HepG2 (cell line): ENCODE measurements around the gene ASH1L. TPM values are rescaled to one million over a fixed set of nuclear protein-coding genes. Genes with fewer than 3 reads are reported as not detected.
A peak's percentile ranks its signal among the peaks of the same experiment; 100 is the strongest.

Source experiments
- ELF1 ChIP-seq: sonication (generic); formaldehyde crosslinking; IDR thresholded peaks from 2 replicates; pipeline ENCODE4 v1.4.0; 2020; ENCODE audit warnings: missing genetic modification reagents
- FLYWCH1 ChIP-seq: sonication (generic); formaldehyde crosslinking; IDR thresholded peaks from 2 replicates; pipeline ENCODE4 v1.8.1; 2023; ENCODE audit warnings: mild to moderate bottlenecking, missing genetic modification reagents
- FOXP4 ChIP-seq: sonication (generic); formaldehyde crosslinking; IDR thresholded peaks from 2 replicates; pipeline ENCODE4 v1.4.0; 2020; ENCODE audit warnings: missing genetic modification reagents
- FUBP1 ChIP-seq: sonication (generic); formaldehyde crosslinking; IDR thresholded peaks from 2 replicates; pipeline ENCODE4 v1.5.1; 2020; ENCODE audit warnings: missing genetic modification reagents, mild to moderate bottlenecking, borderline replicate concordance
- HMGXB3 ChIP-seq: sonication (generic); formaldehyde crosslinking; IDR thresholded peaks from 2 replicates; pipeline ENCODE4 v1.4.0; 2020; ENCODE audit warnings: missing genetic modification reagents, borderline replicate concordance
- ISX ChIP-seq: sonication (generic); formaldehyde crosslinking; conservative IDR thresholded peaks from 2 replicates; pipeline ENCODE4 v1.5.0; 2020; ENCODE audit warnings: missing genetic modification reagents
- MYPOP ChIP-seq: sonication (generic); formaldehyde crosslinking; IDR thresholded peaks from 2 replicates; pipeline ENCODE4 v1.8.1; 2023; ENCODE audit warnings: mild to moderate bottlenecking, moderate library complexity, missing genetic modification reagents
- SKI ChIP-seq: fragments of 450-650 bp; IDR thresholded peaks from one replicate; pipeline ENCODE4 v1.6.1; 2018; ENCODE audit warnings: mild to moderate bottlenecking; ENCODE audit not compliant: partially characterized antibody
- SP1 ChIP-seq, 2 experiments: fragments of 450-650 bp in 1 of 2; sonication (generic) in 1 of 2; formaldehyde crosslinking in 1 of 2; IDR thresholded peaks; 2 replicates each; pipeline versions ENCODE4 v1.4.0 to v1.6.1; 2016 to 2020; ENCODE audit warnings: missing genetic modification reagents in 1 of 2
- TCF7L2 ChIP-seq: IDR thresholded peaks from 2 replicates; pipeline ENCODE4 v1.6.1; 2011; ENCODE audit warnings: mild to moderate bottlenecking, low read depth, low read length, moderate library complexity
- XRCC5 ChIP-seq: fragments of 200-400 bp; formaldehyde crosslinking; optimal IDR thresholded peaks from 2 replicates; pipeline ENCODE3; 2017; ENCODE audit warnings: mild to moderate bottlenecking, low read length
- ZFP1 ChIP-seq: IDR thresholded peaks from 2 replicates; pipeline ENCODE4 v1.6.1; 2016
- ZFX ChIP-seq: sonication (generic); formaldehyde crosslinking; IDR thresholded peaks from 2 replicates; pipeline ENCODE4 v1.4.0; 2020; ENCODE audit warnings: mild to moderate bottlenecking, low read depth, missing genetic modification reagents, moderate library complexity
- ZNF496 ChIP-seq: sonication (generic); formaldehyde crosslinking; IDR thresholded peaks from 2 replicates; pipeline ENCODE4 v1.8.1; 2023; ENCODE audit warnings: mild to moderate bottlenecking, moderate library complexity, missing genetic modification reagents; ENCODE audit not compliant: insufficient replicate concordance
- ZNF747 ChIP-seq: sonication (generic); formaldehyde crosslinking; IDR thresholded peaks from 2 replicates; pipeline ENCODE4 v1.8.1; 2023; ENCODE audit warnings: missing genetic modification reagents, mild to moderate bottlenecking, borderline replicate concordance
- ZNF883 ChIP-seq: sonication (generic); formaldehyde crosslinking; IDR thresholded peaks from 2 replicates; pipeline ENCODE4 v1.5.1; 2020; ENCODE audit warnings: mild to moderate bottlenecking, missing genetic modification reagents; ENCODE audit errors: not compliant biosample characterization
- polyA plus RNA-seq, 8 experiments: library from polyadenylated mRNA; depleted of rRNA in 3 of 8; stranded (reverse) in 7 of 8; unstranded in 1 of 8; fragments of >200 nt; fragmentation: Illumina TruSeq in 4 of 8; extraction: Trizol in 4 of 8; gene quantifications; 2 replicates each; pipeline versions ENCODE4 v1.2.1 to v1.2.3, GENCODE V29; 2011 to 2016; ENCODE audit warnings: low read depth in 4 of 8, missing spikeins in 1 of 8, mixed read lengths in 1 of 8; ENCODE audit not compliant: insufficient read depth in 1 of 8
- total RNA-seq, 5 experiments: library from RNA; depleted of rRNA; stranded (reverse); fragments of >200 nt; fragmentation: Illumina TruSeq; extraction: Trizol; gene quantifications; 2 replicates each; pipeline ENCODE4 v1.2.3, GENCODE V29; 2016; ENCODE audit warnings: low read depth in 1 of 5
- TF ChIP-seq, protein P1 (sequence below): sonication (generic); formaldehyde crosslinking; IDR thresholded peaks from 2 replicates; pipeline ENCODE4 v1.5.1; 2020; ENCODE audit warnings: mild to moderate bottlenecking, moderate library complexity, missing genetic modification reagents

ASH1L gene
- total and polyA plus RNA-seq, 2 of the 13 experiments (the other 11 are each of a cell fraction or from before 2014, with no cell fraction given): 10.2 to 15.3 TPM

DNA sequence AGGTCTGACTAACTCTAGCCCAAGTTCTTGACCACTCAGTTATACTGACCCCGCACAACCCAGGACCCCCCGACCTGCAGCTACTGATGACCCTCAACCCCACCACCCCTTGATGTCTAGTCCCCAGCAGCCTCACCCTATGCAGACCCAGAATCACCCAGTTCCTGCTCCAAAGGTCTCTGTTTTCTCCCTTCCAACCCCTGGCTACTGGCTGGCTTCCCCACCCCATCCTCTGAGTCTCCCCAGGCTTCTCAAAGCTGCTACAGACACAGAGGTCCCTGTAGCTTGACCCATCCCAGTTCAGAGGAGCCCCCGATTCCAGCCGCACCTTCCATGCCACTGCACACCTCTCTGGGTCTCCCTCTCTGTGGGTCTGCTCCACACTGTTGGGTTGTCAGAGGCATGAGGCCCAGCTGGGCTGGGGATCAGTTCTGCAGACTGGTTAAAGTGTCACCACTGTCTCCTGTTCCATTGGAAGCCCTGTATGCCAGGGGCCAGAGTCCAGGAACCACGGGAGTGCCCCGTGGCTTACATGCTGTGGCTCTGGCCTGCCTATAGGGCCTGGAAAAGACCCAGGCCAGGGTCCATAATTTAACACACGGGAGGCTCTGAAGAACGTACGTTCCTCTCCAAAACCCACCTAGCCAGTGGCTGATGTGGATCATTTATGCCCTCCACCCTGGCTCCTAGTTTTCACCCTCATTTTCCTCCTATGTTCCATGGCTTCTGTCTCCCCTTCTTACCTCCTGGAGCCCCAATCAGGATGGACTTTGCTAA, 261.9 kb downstream of the ASH1L start (continued):
- peak; percentile 63; the same call in 1 of the 2 replicates for TF ChIP-seq HMGXB3 (CRISPR knock-in tag)
- TF ChIP-seq, protein P1, sequence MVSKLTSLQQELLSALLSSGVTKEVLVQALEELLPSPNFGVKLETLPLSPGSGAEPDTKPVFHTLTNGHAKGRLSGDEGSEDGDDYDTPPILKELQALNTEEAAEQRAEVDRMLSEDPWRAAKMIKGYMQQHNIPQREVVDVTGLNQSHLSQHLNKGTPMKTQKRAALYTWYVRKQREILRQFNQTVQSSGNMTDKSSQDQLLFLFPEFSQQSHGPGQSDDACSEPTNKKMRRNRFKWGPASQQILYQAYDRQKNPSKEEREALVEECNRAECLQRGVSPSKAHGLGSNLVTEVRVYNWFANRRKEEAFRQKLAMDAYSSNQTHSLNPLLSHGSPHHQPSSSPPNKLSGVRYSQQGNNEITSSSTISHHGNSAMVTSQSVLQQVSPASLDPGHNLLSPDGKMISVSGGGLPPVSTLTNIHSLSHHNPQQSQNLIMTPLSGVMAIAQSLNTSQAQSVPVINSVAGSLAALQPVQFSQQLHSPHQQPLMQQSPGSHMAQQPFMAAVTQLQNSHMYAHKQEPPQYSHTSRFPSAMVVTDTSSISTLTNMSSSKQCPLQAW (CRISPR knock-in tag): peak; percentile 99
- peak; percentile 56; the same call in 1 of the 2 replicates for TF ChIP-seq FUBP1 (CRISPR knock-in tag)
- TF ChIP-seq SKI: peak; percentile 54
- no peak for TF ChIP-seq TCF7L2
- no peak for TF ChIP-seq ZNF496
- TF ChIP-seq FOXP4 (CRISPR knock-in tag): 0 out of 2 replicates have a peak, but pooled peaks have one; percentile 40
- peak; percentile 83; the same call in 1 of the 2 replicates for TF ChIP-seq ZNF747 (CRISPR knock-in tag)
- no peak for TF ChIP-seq FLYWCH1 (CRISPR knock-in tag)
- TF ChIP-seq ZNF883 (CRISPR knock-in tag): peak; percentile 93
- peak; percentile 30; the same call in 1 of the 2 replicates for TF ChIP-seq ELF1 (CRISPR knock-in tag)
- no peak for TF ChIP-seq SP1 (IDR thresholded peaks at IDR 0.05)
- no peak for TF ChIP-seq SP1 (CRISPR knock-in tag; IDR thresholded peaks at IDR 0.05)
- TF ChIP-seq XRCC5: peak; percentile 34
- TF ChIP-seq MYPOP (CRISPR knock-in tag): peak; percentile 64; the same call in 1 of the 2 replicates
- TF ChIP-seq ZFX (CRISPR knock-in tag): peak; percentile 99
- no peak for TF ChIP-seq ISX (CRISPR knock-in tag)
- TF ChIP-seq ZFP1 (CRISPR knock-in tag): peak; percentile 68; the same call in 1 of the 2 replicates
